HL-60 (cell line): ENCODE measurements around the gene AGAP9.
"Not testable (repeated sequence)": the region's sequence is repeated elsewhere in the genome, so short reads cannot be mapped to it uniquely, and the experiment has no call there.

Experiments
- CTCF ChIP-seq: IDR thresholded peaks from one replicate; pipeline ENCODE4 v1.5.1; 2011; ENCODE audit warnings: low read length, control low read depth, inconsistent platforms; ENCODE audit not compliant: insufficient read depth
- GABPA ChIP-seq: IDR thresholded peaks from 2 replicates; pipeline ENCODE4 v1.6.1; 2012; ENCODE audit warnings: low read depth
- POLR2AphosphoS5 ChIP-seq: IDR thresholded peaks from 2 replicates; pipeline ENCODE4 v1.6.1; 2012; ENCODE audit warnings: low read depth
- TF ChIP-seq, protein P1 (sequence below): IDR thresholded peaks from 2 replicates; pipeline ENCODE4 v1.6.1; 2012; ENCODE audit warnings: low read depth; ENCODE audit not compliant: insufficient replicate concordance

DNA sequence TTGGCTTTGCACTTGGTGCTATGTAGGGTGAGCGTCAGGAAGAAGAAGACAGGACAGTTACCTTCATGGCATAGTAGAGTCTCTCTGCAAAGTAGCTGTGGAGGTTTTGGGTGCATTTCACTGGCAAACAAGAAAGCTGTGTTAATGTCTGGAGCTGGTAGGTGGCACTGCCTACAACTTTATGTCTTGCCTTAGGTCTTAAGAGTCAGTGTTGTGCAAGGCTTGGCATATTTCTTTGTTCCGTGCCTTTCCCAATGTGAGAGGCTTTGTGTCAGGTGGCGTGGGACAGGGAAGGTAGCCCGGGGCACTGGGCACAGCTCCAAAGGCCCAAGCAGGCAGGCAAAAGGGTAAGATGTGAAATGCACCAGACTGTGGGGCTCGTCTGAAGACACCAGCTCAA is 51.4 kb downstream of the AGAP9 start:
- TF ChIP-seq, protein P1, sequence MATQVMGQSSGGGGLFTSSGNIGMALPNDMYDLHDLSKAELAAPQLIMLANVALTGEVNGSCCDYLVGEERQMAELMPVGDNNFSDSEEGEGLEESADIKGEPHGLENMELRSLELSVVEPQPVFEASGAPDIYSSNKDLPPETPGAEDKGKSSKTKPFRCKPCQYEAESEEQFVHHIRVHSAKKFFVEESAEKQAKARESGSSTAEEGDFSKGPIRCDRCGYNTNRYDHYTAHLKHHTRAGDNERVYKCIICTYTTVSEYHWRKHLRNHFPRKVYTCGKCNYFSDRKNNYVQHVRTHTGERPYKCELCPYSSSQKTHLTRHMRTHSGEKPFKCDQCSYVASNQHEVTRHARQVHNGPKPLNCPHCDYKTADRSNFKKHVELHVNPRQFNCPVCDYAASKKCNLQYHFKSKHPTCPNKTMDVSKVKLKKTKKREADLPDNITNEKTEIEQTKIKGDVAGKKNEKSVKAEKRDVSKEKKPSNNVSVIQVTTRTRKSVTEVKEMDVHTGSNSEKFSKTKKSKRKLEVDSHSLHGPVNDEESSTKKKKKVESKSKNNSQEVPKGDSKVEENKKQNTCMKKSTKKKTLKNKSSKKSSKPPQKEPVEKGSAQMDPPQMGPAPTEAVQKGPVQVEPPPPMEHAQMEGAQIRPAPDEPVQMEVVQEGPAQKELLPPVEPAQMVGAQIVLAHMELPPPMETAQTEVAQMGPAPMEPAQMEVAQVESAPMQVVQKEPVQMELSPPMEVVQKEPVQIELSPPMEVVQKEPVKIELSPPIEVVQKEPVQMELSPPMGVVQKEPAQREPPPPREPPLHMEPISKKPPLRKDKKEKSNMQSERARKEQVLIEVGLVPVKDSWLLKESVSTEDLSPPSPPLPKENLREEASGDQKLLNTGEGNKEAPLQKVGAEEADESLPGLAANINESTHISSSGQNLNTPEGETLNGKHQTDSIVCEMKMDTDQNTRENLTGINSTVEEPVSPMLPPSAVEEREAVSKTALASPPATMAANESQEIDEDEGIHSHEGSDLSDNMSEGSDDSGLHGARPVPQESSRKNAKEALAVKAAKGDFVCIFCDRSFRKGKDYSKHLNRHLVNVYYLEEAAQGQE = not testable (repeated sequence)
- not testable (repeated sequence) for TF ChIP-seq CTCF, POLR2AphosphoS5, GABPA
